GM21390 (cell line): Measurements from ENCODE around the gene SLC9C2.
A peak's percentile ranks its signal among the peaks of the same experiment; 100 is the strongest.
"Not testable (repeated sequence)": the region's sequence is repeated elsewhere in the genome, so short reads cannot be mapped to it uniquely, and the experiment has no call there.

Experiments
- ATAC-seq: cut with Tn5 transposase; IDR thresholded peaks from one replicate; pipeline ENCODE4 v1.9.1; 2021; ENCODE audit not compliant: unreplicated experiment

Gene SLC9C2

DNA sequence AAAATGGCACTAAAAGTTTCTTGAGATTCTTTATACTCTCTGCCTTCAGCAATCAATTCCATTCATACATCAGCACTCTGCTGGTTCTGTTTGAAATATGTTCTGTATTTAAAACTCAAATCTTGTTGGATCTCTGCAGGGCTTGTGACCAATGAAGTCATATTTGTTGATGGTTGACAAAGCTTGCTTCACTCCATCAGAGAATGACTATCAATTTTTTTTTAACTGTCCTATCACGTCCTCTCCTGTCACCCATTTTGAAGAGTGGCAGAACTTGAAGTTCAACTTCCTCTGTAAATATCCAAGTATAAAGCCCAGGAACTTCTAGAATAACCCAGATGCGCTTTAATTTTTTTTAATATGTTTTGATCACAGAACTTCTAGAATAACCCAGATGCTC, 114.9 kb downstream of the SLC9C2 start:
- ATAC-seq = no peak

DNA sequence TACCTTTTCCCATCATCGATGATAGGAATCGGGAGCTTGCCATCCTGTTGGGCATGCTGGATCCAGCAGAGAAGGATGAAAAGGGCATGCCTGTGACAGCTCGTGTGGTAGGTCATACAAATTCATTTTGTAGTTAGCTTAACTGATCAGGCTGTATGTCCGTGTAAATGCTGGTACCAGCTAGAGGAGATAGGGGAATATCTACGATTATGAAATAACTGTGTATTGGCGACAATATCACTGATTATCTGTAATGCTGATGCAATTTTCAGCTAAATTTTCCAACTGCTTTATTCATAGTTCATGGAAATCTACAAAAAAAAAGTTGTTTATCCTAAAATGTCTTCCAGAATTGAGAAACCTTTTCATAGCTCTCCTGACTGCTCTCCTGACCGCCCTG, 117.5 kb downstream of the SLC9C2 start:
- ATAC-seq = no peak

DNA sequence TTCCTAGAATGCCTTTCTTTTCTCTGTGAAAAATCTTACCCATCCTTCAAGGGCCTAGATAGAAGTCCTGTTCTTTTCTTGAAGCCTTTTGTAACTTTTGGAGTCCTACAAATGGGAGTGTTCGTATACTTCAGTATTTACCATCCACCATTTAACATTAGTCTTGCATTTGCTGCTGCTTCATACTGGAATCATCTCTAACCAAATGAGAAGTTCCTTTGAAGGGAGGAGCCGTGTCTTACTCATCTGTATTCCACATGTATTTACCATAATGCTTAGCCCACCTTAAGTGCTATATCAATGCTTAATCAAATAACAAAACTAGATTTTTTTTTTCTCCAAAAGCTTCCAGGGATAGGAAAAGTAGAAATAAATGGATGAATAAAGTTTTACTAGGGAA, 118.6 kb downstream of the SLC9C2 start:
- no peak for ATAC-seq

DNA sequence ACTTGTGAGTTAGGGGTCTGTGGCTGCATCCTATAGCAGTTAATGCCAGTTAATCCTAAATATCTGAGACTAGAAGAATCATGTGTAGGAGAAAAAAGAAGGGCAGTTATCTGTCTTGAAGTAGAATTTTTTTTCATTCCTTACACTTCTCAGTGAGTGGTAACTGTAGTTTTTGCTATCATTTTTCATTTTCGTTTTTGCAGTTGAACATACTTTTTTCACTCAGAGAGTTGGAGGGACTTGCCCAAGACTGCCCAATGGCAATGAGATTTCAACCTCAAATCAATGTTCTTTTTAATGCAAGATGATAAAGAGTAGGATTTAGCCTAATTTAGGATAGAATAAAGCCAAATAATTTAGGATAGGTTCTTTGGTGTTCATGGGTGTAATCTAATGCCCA, 120.2 kb downstream of the SLC9C2 start:
- ATAC-seq = no peak

DNA sequence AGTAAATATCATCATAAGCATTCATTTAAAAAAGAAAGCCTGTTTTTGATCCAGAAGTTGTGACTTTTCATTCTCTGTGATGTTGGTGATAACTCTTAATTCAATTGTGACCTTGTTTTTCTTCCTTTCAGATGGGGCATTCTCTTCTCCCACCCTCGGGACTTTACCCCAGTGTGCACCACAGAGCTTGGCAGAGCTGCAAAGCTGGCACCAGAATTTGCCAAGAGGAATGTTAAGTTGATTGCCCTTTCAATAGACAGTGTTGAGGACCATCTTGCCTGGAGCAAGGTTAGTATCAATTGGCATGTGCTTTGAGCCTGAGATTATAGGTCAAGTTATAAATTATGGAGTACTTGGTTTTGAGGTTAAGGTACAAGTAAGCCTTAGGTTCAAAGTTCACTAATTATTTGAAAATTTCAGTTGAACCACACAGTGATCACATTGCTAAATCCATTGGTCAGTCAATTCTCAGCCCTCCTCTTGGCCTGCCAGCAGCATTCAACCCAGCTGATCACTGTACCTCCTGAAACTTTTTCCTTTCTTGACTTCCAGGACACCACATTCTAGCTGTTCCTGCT, 121.6 kb downstream of the SLC9C2 start:
- no peak for ATAC-seq

DNA sequence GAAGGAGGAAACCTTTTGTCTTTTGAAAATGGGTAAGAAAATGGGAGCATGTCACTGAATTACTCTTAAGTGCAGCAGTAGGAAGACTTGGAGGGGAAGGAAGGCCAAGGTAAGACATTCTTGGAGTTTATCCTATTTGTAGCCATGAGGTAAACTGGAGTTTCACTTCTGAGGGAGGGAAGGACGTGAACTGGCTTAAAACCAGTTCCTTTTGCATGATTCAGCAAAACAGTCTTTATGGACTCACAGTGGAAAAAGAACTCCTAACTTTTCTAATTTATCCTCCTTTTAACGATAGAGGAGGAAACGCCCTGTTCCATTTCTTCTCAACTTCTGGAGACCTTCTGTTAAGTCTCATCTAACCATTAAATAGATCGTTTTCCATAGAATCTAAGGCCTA, 123.2 kb downstream of the SLC9C2 start:
- no peak for ATAC-seq

DNA sequence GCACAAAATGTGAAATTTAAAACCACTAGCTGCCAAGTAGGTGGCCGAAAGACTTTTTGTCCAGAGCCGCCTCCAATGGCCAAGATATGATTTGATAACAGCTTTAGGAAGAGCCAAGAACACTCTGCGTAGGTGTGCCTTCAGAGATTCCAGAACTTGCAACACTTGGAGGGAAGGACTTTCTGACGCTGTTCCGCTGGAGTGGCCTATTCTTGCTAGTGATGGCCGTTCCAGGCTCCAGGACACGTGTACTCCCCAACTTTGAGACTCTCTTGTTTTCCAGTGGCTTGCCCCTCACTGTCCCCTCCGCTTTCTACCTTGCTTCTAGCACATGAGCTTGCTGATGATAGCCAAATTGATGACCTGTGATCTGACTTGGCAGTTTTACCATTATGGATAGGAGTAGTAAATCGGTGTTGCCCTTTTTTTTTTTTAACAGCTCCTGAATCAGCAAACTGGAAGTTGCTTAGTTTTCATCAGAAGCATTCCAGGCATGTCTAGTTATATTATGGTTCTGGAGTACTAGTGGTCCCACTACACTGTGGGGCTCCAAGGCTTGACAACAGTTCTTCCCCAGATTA, 124.7 kb downstream of the SLC9C2 start:
- no peak for ATAC-seq

DNA sequence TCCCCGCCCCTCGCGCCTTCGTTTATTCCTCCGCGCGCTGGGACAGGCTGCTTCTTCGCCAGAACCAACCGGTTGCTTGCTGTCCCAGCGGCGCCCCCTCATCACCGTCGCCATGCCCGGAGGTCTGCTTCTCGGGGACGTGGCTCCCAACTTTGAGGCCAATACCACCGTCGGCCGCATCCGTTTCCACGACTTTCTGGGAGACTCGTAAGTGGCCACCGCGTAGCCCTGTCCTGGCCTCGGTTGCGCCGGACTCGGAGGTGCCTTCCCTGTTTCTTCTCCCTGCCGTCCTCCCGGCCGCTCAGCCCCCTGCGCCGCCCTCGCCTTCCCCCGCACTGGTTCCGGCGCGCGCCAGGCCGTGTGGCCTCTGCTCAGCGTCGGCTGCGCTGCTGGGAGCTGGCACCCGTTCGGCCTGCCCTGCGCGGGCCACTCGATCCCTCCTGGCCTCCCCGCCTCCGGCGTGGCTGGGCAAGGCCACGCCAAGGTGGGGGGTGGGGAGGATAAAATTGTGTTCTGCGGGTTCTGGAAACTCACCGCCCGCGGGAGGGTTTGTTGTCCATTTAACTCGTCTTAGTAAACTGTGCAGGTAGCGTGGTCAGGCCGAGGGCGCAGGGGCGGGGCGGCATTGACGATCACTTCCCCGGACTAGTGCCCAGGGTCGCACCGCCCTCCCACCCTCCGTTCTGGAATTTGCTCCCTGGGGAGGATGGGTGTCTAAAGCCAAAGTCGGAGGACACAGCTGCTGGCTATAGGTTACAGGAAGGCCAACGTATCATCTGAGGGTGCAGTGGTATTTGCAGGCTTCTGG, 125.4 kb downstream of the SLC9C2 start, which contains the start of gene PRDX6:
PRDX6 (plus strand) TSS at position 50 of the 808 bp plus-strand sequence; CDS start at position 113, 63 bp downstream.
- peak; percentile 47 for ATAC-seq

DNA sequence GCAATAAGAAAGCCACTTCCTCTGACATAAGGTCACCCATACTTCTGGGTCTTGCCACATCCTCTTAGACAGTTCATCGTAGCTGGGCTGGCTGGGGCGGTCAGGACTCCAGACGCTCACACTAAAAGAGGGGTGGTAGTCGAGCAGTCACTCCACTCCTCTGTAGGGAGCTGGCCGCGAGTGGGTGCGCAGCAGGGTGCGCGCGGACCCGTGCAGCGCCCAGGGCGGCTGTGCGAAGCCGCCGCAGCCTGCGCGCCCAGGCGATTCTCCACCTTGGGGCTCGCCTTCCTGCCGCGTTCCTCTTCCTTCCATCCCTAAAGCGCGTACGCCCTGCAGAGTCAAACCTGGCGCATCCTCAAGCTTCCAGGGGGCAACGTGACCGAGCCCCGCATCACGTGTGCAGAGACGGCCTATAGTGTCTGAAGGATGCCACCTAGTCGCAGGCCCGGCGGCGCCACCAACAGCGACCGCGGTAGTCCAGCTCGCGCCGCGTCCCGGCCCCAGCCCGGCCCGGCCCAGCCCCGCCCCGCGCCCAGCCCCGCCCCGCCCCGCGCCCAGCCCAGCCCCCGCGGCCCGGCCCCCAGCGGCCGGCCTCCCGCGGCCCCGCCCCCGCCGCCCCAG, 126.1 kb downstream of the SLC9C2 start:
- peak; percentile 93 for ATAC-seq

DNA sequence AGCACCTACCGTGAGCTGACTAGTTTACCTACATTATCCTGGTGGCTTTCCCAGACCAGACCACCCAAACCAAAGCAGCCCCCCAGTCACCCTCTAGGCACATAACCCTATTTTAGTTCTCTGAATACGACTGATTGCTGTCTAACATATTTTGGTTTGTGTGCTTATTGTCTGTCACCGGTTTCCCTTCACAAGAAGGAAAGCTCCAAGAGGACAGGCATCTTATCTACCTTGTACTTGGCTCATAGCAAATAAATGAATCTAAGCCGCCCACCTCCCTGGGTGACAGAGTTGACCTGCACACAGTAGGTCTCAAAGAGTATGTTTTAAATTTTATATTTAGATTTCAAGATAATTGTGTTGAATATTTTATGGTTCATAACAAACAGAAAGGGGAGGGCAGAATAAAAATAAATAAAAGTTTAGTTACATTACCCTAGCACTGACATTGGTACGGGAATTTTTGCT, 126.6 kb downstream of the SLC9C2 start:
- no peak for ATAC-seq

DNA sequence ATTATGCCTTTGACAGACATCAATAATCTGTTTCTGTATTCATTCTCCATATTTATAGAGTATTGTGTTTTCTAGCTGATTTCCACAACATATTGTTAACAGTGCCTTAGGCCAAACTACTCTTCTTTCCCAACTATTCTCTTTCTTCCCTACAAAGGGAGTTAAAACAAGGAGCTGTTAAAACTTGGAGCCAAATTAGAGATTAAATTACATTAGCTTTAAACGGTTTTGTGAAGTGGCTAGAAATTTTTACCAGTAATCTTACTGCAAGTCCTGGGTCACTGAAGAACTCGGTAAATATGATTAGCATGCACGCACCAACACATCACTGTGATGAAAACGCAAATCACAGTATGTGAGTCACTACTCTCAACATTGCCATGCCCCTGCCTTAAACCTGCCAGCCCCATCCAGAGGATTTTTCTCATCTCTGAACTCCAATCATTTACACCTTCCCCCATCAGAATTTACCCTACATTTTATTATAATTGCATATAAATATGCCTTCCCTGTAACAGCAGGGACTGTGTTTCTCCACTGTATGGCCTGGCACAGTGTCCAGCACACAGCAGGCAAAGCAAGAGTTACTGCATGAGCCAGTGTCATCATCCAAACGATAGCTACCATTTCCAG, 127.2 kb downstream of the SLC9C2 start:
- no peak for ATAC-seq

DNA sequence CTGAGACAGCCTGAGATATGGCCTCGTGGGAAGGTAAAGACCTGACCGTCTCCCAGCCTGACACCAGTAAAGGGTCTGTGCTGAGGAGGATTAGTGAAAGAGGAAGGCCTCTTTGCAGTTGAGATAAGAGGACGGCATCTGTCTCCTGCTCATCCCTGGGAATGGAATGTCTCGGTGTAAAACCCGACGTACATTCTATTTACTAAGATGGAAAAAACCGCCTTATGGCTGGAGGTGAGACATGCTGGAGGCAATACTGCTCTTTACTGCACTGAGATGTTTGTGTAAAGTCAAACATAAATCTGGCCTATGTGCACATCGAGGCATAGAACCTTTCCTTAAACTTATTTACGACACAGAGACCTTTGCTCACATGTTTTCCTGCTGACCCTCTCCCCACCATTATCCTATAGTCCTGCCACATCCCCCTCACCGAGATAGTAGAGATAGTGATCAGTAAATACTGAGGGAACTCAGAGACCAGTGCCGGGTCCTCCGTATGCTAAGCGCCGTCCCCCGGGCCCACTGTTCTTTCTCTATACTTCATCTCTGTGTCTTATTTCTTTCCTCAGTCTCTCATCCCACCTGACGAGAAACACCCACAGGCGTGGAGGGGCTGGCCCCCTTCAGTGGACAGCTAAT, 128.0 kb downstream of the SLC9C2 start:
- ATAC-seq = not testable (repeated sequence)

DNA sequence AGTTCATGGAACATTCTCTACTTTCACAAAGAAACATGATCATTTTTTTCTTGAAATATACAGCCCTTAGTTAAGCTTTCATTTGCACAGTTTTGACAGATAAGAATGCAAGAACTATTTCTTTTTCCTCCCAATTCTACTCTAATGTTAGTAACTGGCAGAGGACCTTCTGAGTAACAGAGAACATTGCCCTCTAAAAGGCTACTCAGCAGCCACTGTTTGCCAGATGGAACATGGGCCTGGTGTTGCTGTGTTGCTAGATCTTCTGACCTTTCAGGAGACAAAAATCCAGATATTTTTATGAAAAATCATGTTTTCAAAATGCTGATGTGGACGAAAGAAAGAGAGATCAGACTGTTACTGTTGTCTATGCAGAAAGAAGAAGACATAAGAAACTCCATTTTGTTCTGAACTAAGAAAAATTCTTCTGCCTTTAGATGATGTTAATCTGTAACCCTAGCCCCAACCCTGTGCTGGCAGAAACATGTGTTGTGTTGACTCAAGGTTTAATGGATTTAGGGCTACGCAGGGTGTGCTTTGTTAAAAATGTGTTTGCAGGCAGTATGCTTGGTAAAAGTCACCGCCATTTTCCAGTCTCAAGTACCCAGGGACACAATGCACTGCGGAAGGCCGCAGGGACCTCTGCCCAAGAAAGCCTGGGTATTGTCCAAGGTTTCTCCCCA, 128.6 kb downstream of the SLC9C2 start:
- no peak for ATAC-seq

DNA sequence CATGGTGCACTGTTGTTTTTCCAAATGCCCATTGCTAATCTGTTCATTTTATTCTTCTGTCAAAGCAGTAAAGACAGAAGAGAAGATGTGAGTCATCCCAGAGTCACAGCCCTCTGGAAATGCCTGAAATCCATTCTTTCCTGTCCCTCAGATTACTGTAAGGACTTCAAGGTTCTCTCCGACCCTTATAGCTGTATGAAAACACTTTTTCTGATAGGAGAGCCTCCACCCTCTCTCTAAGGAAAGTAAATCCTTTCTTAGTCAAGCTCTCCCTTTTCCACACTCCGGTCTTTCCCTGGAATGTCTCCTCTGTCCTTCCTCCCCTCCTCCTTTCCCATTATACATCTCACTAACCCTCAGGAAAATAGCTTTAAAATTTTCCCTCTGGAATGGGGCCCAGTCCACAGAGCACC, 129.3 kb downstream of the SLC9C2 start:
- ATAC-seq = no peak

DNA sequence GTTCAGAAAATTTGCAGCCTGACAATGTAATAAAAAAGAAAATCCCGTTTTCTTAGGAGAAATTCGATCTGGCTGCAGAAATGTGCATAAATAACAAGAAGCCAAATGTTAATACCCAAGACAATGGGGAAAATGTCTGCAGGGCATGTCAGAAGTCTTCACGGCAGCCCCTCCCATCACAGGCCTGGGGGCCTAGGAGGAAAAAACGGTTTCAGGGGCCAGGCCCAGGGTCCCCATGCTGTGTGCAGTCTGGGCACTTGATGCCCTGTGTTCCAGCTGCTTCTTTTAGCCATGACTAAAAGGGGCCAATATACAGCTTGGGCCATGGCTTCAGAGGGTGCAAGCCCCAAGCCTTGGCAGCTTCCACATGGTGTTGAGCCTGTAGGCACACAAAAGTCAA, 132.3 kb downstream of the SLC9C2 start:
- ATAC-seq = no peak

DNA sequence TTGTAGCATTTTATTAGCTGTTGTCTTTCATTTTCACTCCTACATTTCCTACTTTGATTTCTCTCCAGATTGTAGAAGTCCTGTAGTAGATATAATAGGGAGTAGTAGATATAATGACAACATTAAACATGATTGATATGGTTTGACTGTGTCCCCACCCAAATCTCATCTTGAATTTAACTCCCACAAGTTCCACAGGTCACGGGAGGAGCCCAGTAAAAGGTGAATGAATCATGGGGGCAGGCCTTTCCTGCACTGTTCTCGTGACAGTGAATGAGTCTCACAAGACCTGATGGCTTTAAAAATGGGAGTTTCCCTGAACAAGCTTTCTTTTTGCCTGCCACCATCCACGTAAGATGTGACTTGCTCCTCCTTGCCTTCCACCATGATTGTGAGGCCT, 133.2 kb downstream of the SLC9C2 start:
- ATAC-seq = no peak

DNA sequence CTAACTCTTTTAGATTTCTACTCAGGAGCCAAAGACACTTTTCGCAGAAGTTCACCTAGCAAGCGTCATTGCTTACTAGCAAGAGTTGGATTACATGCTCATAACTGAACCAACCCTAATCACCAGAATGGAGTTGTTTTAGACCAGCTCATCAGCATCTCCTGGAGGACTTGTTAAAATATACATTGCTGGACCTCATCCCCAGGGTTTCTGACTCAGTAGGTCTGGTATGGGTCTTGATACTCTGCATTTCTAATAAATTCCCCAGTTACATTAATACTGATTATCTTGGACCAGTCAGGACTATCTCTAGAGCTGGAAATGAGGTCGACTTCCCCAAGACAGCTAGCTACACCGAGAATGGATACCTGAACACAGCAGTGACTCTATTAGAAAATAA, 135.4 kb downstream of the SLC9C2 start:
- no peak for ATAC-seq

DNA sequence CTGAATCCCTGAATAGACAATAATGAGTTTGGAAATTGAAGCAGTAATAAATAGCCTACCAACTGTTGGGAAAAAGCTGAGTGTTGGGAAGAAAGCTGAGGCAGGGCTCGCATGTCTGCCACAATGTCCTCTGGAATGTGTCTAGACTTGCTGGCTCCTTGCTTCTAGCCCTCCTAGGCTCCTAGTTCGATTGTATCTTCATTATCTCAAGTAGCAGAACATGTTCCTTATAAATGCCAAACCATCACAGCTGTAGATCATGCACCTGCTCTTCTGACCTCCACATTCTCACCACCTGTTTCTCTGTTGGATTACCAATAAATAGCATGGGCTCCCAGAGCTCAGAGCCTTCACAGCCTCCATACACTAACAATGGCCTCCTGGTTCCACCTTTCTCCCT, 138.7 kb downstream of the SLC9C2 start:
- not testable (repeated sequence) for ATAC-seq

DNA sequence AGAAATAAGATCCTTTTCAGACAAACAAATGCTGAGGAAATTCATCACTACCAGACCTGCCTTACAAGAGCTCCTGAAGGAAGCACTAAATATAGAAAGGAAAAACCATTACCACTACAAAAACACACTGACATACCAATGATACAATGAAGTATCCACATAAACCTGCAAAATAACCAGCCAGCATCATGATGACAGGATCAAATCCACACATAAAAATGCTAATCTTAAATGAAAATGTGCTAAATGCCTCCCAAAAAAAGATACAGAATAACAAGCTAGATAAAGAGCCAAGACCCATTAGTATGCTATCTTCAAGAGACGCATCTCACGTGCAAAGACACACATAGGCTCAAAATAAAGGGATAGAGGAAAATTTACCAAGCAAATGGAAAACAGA, 140.2 kb downstream of the SLC9C2 start:
- ATAC-seq = not testable (repeated sequence)

DNA sequence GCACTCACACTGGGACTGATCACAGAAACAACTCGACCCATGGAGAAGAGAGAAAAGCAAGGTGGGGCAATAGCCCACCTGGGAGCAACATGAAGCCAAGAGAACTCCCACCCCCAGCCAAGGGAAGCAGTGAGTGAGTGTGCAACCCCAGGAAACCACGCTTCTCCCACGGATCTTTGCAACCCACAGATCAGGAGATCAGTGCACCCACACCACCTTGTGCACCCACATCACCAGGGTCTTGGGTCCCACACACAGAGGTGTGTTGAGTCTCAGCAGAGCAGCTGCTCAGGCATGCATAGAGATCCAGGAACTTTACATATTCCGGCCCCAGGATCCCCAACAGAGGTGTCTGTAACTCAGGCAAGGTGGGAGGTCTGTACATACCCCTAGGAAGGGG, 143.0 kb downstream of the SLC9C2 start:
- no peak for ATAC-seq
